OCI-LY7 (cell line): Measurements from ENCODE around the gene FDX2. TPM values are rescaled to one million over a fixed set of nuclear protein-coding genes. Genes with fewer than 3 reads are reported as not detected.

ENCODE experiments used
- BruUV-seq: library from RNA; stranded (reverse); fragments of 400-500 nt; replicated peaks from 2 replicates; lab custom pipeline; 2021; lab: Mats Ljungman, UMichigan
- CTCF ChIA-PET: fragments of 300-600 bp; sonication (Branson Sonifier 250); formaldehyde crosslinking; loops from one replicate; lab custom pipeline; 2022; ENCODE audit warnings: antibody characterized with exemption; ENCODE audit not compliant: unreplicated experiment; lab: Charles Lee
- POLR2A ChIA-PET: fragments of 300-600 bp; sonication (Branson Sonifier 250); formaldehyde crosslinking; loops from one replicate; lab custom pipeline; 2022; ENCODE audit warnings: antibody characterized with exemption; lab: Charles Lee
- DNase-seq: peaks from one replicate; pipeline ENCODE4 v3.0.0-alpha.2; 2015; ENCODE audit warnings: low spot score
- H2AFZ ChIP-seq: fragments of 200-600 bp; sonication (generic), shearing (Covaris generic); 2 replicates; pipeline ENCODE4 v1.6.1; 2014; ENCODE audit warnings: mild to moderate bottlenecking, antibody characterized with exemption, low read length, moderate library complexity
- H3K27ac ChIP-seq: fragments of 200-600 bp; sonication (generic); 2 replicates; pipeline ENCODE4 v1.5.1; 2014; ENCODE audit warnings: mixed run types, low read depth, mild to moderate bottlenecking, moderate library complexity, low read length, inconsistent platforms; ENCODE audit not compliant: poor library complexity, severe bottlenecking
- H3K36me3 ChIP-seq: fragments of 200-600 bp; sonication (generic); 2 replicates; pipeline ENCODE4 v1.6.1; 2014; ENCODE audit warnings: mild to moderate bottlenecking, antibody characterized with exemption, low read length, moderate library complexity, mixed read lengths; ENCODE audit not compliant: insufficient read depth
- H3K4me1 ChIP-seq: fragments of 200-600 bp; sonication (generic); 2 replicates; pipeline ENCODE4 v1.5.1; 2014; ENCODE audit warnings: mild to moderate bottlenecking, low read length; ENCODE audit not compliant: insufficient read depth, poor library complexity, severe bottlenecking
- H3K4me2 ChIP-seq: fragments of 200-600 bp; sonication (generic); 2 replicates; pipeline ENCODE4 v1.6.1; 2014; ENCODE audit warnings: mild to moderate bottlenecking, low read length
- H3K4me3 ChIP-seq: fragments of 200-600 bp; sonication (generic); 2 replicates; pipeline ENCODE4 v1.5.1; 2014; ENCODE audit warnings: mild to moderate bottlenecking, low read depth, low read length; ENCODE audit not compliant: poor library complexity, severe bottlenecking
- H3K79me2 ChIP-seq: fragments of 200-600 bp; sonication (generic); 2 replicates; pipeline ENCODE4 v1.6.1; 2016; ENCODE audit warnings: low read depth, mild to moderate bottlenecking, low read length, moderate library complexity, mixed read lengths; ENCODE audit not compliant: insufficient read depth
- H3K9me2 ChIP-seq: fragments of 200-600 bp; sonication (generic); 2 replicates; pipeline ENCODE4 v1.6.1; 2016; ENCODE audit warnings: mild to moderate bottlenecking, low read length, mixed read lengths; ENCODE audit not compliant: insufficient read depth
- H3K9me3 ChIP-seq: fragments of 200-600 bp; sonication (generic); 2 replicates; pipeline ENCODE4 v1.6.1; 2014; ENCODE audit warnings: mild to moderate bottlenecking, mixed run types, low read length, mixed read lengths
- H4K20me1 ChIP-seq: fragments of 200-600 bp; sonication (generic); 2 replicates; pipeline ENCODE4 v1.6.1; 2014; ENCODE audit warnings: mild to moderate bottlenecking, antibody characterized with exemption, low read length, moderate library complexity, mixed read lengths; ENCODE audit not compliant: insufficient read depth
- CTCF ChIP-seq: fragments of 200-600 bp; sonication (generic); conservative IDR thresholded peaks from 2 replicates; pipeline ENCODE4 v1.5.1; 2014; ENCODE audit warnings: mild to moderate bottlenecking, antibody characterized with exemption, low read length, moderate library complexity, mixed read lengths
- EZH2phosphoT487 ChIP-seq: fragments of 200-600 bp; sonication (generic); IDR thresholded peaks from 2 replicates; pipeline ENCODE4 v1.6.1; 2018; ENCODE audit warnings: low read depth, borderline replicate concordance, mild to moderate bottlenecking, mixed run types, antibody characterized with exemption, low read length, moderate library complexity, mixed read lengths
- intact Hi-C: fragments of 100-400 bp; cut with micrococcal nuclease; formaldehyde crosslinking; loops from one replicate; pipeline ENCODE4 v1.10.0; 2022; ENCODE audit not compliant: unreplicated experiment
- total RNA-seq, 2 experiments: library from RNA; depleted of rRNA in 1 of 2; stranded (reverse); fragments of >200 nt in 1 of 2; shearing (Covaris generic) in 1 of 2; gene quantifications; 2 replicates each; pipeline ENCODE4 v1.2.3, GENCODE V29; 2014 to 2022

The FDX2 gene
- total RNA-seq, 2 experiments from 2014 or later, result 17.1 to 17.2 TPM

GRCh38 chr19:10333758-10334587, 18.2 kb upstream of the FDX2 start:
- Histone ChIP-seq H4K20me1 (peaks cover 12% of the 10 kb centered on the region), H3K9me3 (no peaks in the 10 kb centered on the region), H3K36me3 (peaks cover 35% of the 10 kb centered on the region), H3K27ac (peak overlapping the region; percentile 82), H3K4me3 (peak overlapping the region; percentile 83), H2AFZ (no peak overlapping the region), H3K4me2 (peak overlapping the region; percentile 76), H3K79me2 (peaks cover 30% of the 10 kb centered on the region), H3K4me1 (peaks cover 37% of the 10 kb centered on the region), H3K9me2 (no peaks in the 10 kb centered on the region)
- BruUV-seq, result TSS peak; percentile 82
- DNase-seq, result no peak
- no peak for TF ChIP-seq CTCF
- no peak for TF ChIP-seq EZH2phosphoT487
- ChIA-PET POLR2A (interaction anchor here (0.5 to 1.6 kb wide), 11 partner anchors 8 to 138 kb away, joined by 3 to 7 read pairs (median 4); partner anchors contain the start of genes ICAM1 and TYK2), CTCF (interaction anchor here (0.5 to 1.1 kb wide), 5 partner anchors 15 to 435 kb away, joined by 3 to 11 read pairs (median 6); partner anchors contain the start of gene TYK2)
- intact Hi-C loops, result loop anchor here (2.0 to 10.0 kb wide), 3 partner anchors 47 to 231 kb away; partner anchors contain the start of genes CDKN2D, KRI1 and TYK2

GRCh38 chr19:10332965-10333757, 17.3 kb upstream of the FDX2 start, which contains the start of gene RAVER1:
Gene RAVER1, minus strand, starts transcription at chr19:10333529. Its CDS starts 22 bp downstream, at chr19:10333507.
- Histone ChIP-seq H3K9me2 (no peaks in the 10 kb centered on the region), H3K79me2 (peaks cover 30% of the 10 kb centered on the region), H3K4me2 (peak within 1 kb of the TSS; percentile 97), H4K20me1 (peaks cover 12% of the 10 kb centered on the region), H2AFZ (peak within 1 kb of the TSS; percentile 17; the same call in 1 of the 2 replicates), H3K27ac (peak within 1 kb of the TSS; percentile 82), H3K9me3 (no peaks in the 10 kb centered on the region), H3K36me3 (peaks cover 43% of the 10 kb centered on the region), H3K4me1 (peaks cover 29% of the 10 kb centered on the region), H3K4me3 (peak within 1 kb of the TSS; percentile 83)
- DNase-seq, result peak; percentile 99
- ChIA-PET CTCF (interaction anchor here (0.6 to 1.1 kb wide), 4 partner anchors 14 to 305 kb away, joined by 5 to 11 read pairs (median 6); partner anchors contain the start of gene TYK2), POLR2A (interaction anchor here (0.6 to 1.6 kb wide), 10 partner anchors 12 to 137 kb away, joined by 3 to 7 read pairs (median 4); partner anchors contain the start of genes ICAM1 and TYK2)
- no TSS peak for BruUV-seq
- TF ChIP-seq CTCF (no peak), EZH2phosphoT487 (no peak)
- intact Hi-C loops, result loop anchor here (2.0 to 10.0 kb wide), 3 partner anchors 48 to 232 kb away; partner anchors contain the start of genes CDKN2D, KRI1 and TYK2
